Liver (tissue), 9 donors: ENCODE measurements around the gene FOXO6. TPM values are rescaled to one million over a fixed set of nuclear protein-coding genes. Genes with fewer than 3 reads are reported as not detected.

Source experiments
- DNase-seq: peaks from one replicate; pipeline ENCODE4 v3.0.0-alpha.2; 2017; ENCODE audit warnings: low spot score
- H3K27ac ChIP-seq, 2 donors: one replicate each; pipeline ENCODE4 v1.7.0; 2013; ENCODE audit warnings: inconsistent platforms in 2 of 2, low read length in 2 of 2, control low read depth in 1 of 2, low read depth in 1 of 2, mild to moderate bottlenecking in 1 of 2
- H3K27me3 ChIP-seq, 4 donors: one replicate each; pipeline versions ENCODE4 v1.6.1 to v1.7.0; 2013; ENCODE audit warnings: low read length in 3 of 4, inconsistent platforms in 1 of 4, mild to moderate bottlenecking in 1 of 4, moderate library complexity in 1 of 4; ENCODE audit not compliant: control insufficient read depth in 4 of 4, insufficient read depth in 4 of 4
- H3K36me3 ChIP-seq, 4 donors: one replicate each; pipeline versions ENCODE4 v1.6.1 to v1.7.0; 2013; ENCODE audit warnings: low read length in 3 of 4, mild to moderate bottlenecking in 3 of 4, low read depth in 1 of 4, moderate library complexity in 1 of 4; ENCODE audit not compliant: control insufficient read depth in 4 of 4, insufficient read depth in 3 of 4
- H3K4me1 ChIP-seq, 4 donors: one replicate each; pipeline versions ENCODE4 v1.6.1 to v1.7.0; 2013; ENCODE audit warnings: low read length in 3 of 4, mild to moderate bottlenecking in 3 of 4, moderate library complexity in 1 of 4; ENCODE audit not compliant: control insufficient read depth in 4 of 4, insufficient read depth in 4 of 4
- H3K4me3 ChIP-seq, 3 donors: one replicate each; pipeline versions ENCODE4 v1.6.1 to v1.7.0; 2013; ENCODE audit warnings: low read length in 3 of 3, control low read depth in 1 of 3, low read depth in 1 of 3, mild to moderate bottlenecking in 1 of 3
- H3K9ac ChIP-seq, 2 donors: one replicate each; pipeline ENCODE4 v1.7.0; 2013; ENCODE audit warnings: low read length in 2 of 2, mild to moderate bottlenecking in 2 of 2, moderate library complexity in 2 of 2, control low read depth in 1 of 2, low read depth in 1 of 2
- H3K9me3 ChIP-seq, 4 donors: one replicate each; pipeline versions ENCODE4 v1.6.1 to v1.7.0; 2013; ENCODE audit warnings: low read length in 3 of 4; ENCODE audit not compliant: control insufficient read depth in 4 of 4
- EGR1 ChIP-seq, 2 donors: IDR thresholded peaks; 2 replicates each; pipeline ENCODE4 v1.6.1; 2016 to 2018; ENCODE audit warnings: antibody characterized with exemption in 2 of 2, low read depth in 2 of 2
- FOXA1 ChIP-seq: IDR thresholded peaks from 2 replicates; pipeline ENCODE4 v1.6.1; 2016; ENCODE audit warnings: antibody characterized with exemption
- GABPA ChIP-seq, 2 donors: IDR thresholded peaks in 1 of 2; conservative IDR thresholded peaks in 1 of 2; 2 replicates each; pipeline ENCODE4 v1.6.1; 2016; ENCODE audit warnings: antibody characterized with exemption in 2 of 2, mild to moderate bottlenecking in 1 of 2, moderate library complexity in 1 of 2
- HNF4A ChIP-seq, 2 donors: conservative IDR thresholded peaks; 2 replicates each; pipeline ENCODE4 v1.6.1; 2016; ENCODE audit warnings: antibody characterized with exemption in 2 of 2, mild to moderate bottlenecking in 2 of 2
- HNF4G ChIP-seq: IDR thresholded peaks from 2 replicates; pipeline ENCODE4 v1.6.1; 2016; ENCODE audit warnings: antibody characterized with exemption
- JUND ChIP-seq, 2 donors: IDR thresholded peaks; 2 replicates each; pipeline ENCODE4 v1.6.1; 2016; ENCODE audit warnings: antibody characterized with exemption in 2 of 2
- NR2F2 ChIP-seq: IDR thresholded peaks from 2 replicates; pipeline ENCODE4 v1.6.1; 2016; ENCODE audit warnings: antibody characterized with exemption
- RXRA ChIP-seq, 2 donors: IDR thresholded peaks; 2 replicates each; pipeline ENCODE4 v1.6.1; 2017 to 2018; ENCODE audit warnings: antibody characterized with exemption in 2 of 2, mild to moderate bottlenecking in 1 of 2
- SP1 ChIP-seq: IDR thresholded peaks from 2 replicates; pipeline ENCODE4 v1.6.1; 2018; ENCODE audit warnings: antibody characterized with exemption, mild to moderate bottlenecking
- TAF1 ChIP-seq: conservative IDR thresholded peaks from 2 replicates; pipeline ENCODE4 v1.6.1; 2016; ENCODE audit warnings: antibody characterized with exemption, mild to moderate bottlenecking
- YY1 ChIP-seq: IDR thresholded peaks from 2 replicates; pipeline ENCODE4 v1.6.1; 2016; ENCODE audit warnings: antibody characterized with exemption, mild to moderate bottlenecking
- WGBS: extraction: QIAGEN DNeasy Blood & Tissue Kit; methylation state at CpG from one replicate; pipeline ENCODE4 v1.1.7; 2013; 5-methylcytosine and 5-hydroxymethylcytosine counted together
- polyA plus RNA-seq, 2 donors: library from polyadenylated mRNA; stranded (reverse) in 1 of 2; unstranded in 1 of 2; fragments of 200-250 nt in 1 of 2; fragments of >200 nt in 1 of 2; fragmentation: Nextera tagmentation in 1 of 2; extraction: Ambion mirVana in 1 of 2; gene quantifications; one replicate each; pipeline versions ENCODE4 v1.2.1 to v1.2.3, GENCODE V29; 2013 to 2015
- total RNA-seq, 2 donors: library from RNA; depleted of rRNA; stranded (reverse); fragments of >200 nt; gene quantifications; one replicate each; pipeline ENCODE4 v1.2.3, GENCODE V29; 2014
- TF ChIP-seq, protein P1 (sequence below): IDR thresholded peaks from 2 replicates; pipeline ENCODE4 v1.6.1; 2016; ENCODE audit warnings: antibody characterized with exemption
- TF ChIP-seq, protein P2 (sequence below): IDR thresholded peaks from 2 replicates; pipeline ENCODE4 v1.6.1; 2016; ENCODE audit warnings: antibody characterized with exemption
- TF ChIP-seq, protein P3 (sequence below): IDR thresholded peaks from 2 replicates; pipeline ENCODE4 v1.6.1; 2016; ENCODE audit warnings: antibody characterized with exemption, mild to moderate bottlenecking
- TF ChIP-seq, protein P4 (sequence below): fragments of 150-350 bp; IDR thresholded peaks from 2 replicates; pipeline ENCODE4 v1.5.1; 2017; ENCODE audit warnings: improper control_type of control experiment, low read depth, low read length; ENCODE audit not compliant: missing input control
- donor health status: healthy.
- donor health status: healthy.
- donor health status: healthy.
- donor health status: healthy.
- donor health status: healthy.

FOXO6 gene
- total and polyA plus RNA-seq, 4 donors: 0.02 to 0.09 (median 0.08) TPM; not detected in 1

DNA sequence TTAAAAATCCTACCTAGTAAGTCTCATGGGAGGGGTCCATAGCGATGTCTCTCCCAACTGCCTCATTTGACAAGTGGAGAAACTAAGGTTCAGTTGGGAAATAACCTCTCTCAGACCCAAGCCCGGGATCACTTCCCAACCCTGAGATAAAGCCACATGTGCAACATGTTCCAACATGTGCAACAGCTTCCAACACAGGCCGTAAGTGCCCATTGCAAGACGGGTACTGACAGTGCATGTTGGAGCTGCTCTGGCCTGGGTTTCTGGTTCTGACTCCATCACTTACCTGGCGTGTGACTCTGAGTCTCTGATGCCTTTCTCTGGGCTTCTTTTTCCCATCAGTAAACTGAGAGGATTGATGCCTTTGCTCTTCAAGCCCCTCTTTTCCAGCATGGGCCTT, 38.0 kb upstream of the FOXO6 start:
- DNase-seq: no peak
- H3K36me3 ChIP-seq: no peaks in the 10 kb centered on the region
- 87% methylated on average over 5 of the region's 5 CpGs for WGBS
- no peaks in the 10 kb centered on the region for H3K27me3 ChIP-seq
- H3K4me3 ChIP-seq: no peak overlapping the region
- no peak for TF ChIP-seq SP1
- TF ChIP-seq, protein P1, sequence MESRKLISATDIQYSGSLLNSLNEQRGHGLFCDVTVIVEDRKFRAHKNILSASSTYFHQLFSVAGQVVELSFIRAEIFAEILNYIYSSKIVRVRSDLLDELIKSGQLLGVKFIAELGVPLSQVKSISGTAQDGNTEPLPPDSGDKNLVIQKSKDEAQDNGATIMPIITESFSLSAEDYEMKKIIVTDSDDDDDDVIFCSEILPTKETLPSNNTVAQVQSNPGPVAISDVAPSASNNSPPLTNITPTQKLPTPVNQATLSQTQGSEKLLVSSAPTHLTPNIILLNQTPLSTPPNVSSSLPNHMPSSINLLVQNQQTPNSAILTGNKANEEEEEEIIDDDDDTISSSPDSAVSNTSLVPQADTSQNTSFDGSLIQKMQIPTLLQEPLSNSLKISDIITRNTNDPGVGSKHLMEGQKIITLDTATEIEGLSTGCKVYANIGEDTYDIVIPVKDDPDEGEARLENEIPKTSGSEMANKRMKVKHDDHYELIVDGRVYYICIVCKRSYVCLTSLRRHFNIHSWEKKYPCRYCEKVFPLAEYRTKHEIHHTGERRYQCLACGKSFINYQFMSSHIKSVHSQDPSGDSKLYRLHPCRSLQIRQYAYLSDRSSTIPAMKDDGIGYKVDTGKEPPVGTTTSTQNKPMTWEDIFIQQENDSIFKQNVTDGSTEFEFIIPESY: no peak
- TF ChIP-seq EGR1 (IDR thresholded peaks at IDR 0.05; ENCODE audit: low read depth in 2 of 2): no peak
- no peak for TF ChIP-seq HNF4A (conservative IDR thresholded peaks at IDR 0.05)
- no peaks in the 10 kb centered on the region for H3K9me3 ChIP-seq
- no peak overlapping the region for H3K9ac ChIP-seq
- no peak overlapping the region for H3K27ac ChIP-seq
- H3K4me1 ChIP-seq: no peaks in the 10 kb centered on the region

DNA sequence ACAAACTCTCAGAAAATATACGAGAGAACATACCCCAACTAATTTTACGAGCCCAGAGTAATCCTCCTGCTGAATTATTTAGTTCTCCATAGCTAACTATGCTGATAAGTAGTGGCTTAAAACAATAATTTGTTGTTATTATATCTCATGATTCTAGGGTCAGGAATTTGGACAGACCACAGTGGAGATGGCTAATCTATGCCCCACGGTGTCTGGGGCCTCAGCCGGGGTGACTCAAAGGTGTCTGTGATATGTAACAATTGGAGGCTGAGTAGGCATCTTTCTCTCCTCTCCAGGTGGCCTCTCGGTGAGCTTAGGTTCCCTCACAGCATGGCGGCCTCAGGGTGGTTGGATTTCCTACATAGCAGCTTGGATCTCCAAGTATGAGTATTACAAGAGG, 35.4 kb upstream of the FOXO6 start:
- H3K27me3 ChIP-seq: no peaks in the 10 kb centered on the region
- H3K4me1 ChIP-seq: no peaks in the 10 kb centered on the region
- no peak for DNase-seq
- H3K27ac ChIP-seq: no peak overlapping the region
- H3K36me3 ChIP-seq: no peaks in the 10 kb centered on the region
- H3K4me3 ChIP-seq: no peak overlapping the region
- H3K9ac ChIP-seq: no peak overlapping the region
- 90% methylated on average over 6 of the region's 6 CpGs for WGBS
- no peaks in the 10 kb centered on the region for H3K9me3 ChIP-seq
- TF ChIP-seq TAF1 (no peak), SP1 (no peak), JUND (IDR thresholded peaks at IDR 0.05) (no peak), HNF4A (conservative IDR thresholded peaks at IDR 0.05) (no peak), NR2F2 (no peak), FOXA1 (no peak), YY1 (no peak), GABPA (IDR thresholded peaks at IDR 0.05 in 1 of 2, conservative IDR thresholded peaks at IDR 0.05 in 1 of 2) (no peak), HNF4G (no peak), EGR1 (IDR thresholded peaks at IDR 0.05; ENCODE audit: low read depth in 2 of 2) (no peak), RXRA (IDR thresholded peaks at IDR 0.05) (no peak)
- TF ChIP-seq, protein P1: no peak
- TF ChIP-seq, protein P2, sequence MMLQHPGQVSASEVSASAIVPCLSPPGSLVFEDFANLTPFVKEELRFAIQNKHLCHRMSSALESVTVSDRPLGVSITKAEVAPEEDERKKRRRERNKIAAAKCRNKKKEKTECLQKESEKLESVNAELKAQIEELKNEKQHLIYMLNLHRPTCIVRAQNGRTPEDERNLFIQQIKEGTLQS: no peak
- TF ChIP-seq, protein P3, sequence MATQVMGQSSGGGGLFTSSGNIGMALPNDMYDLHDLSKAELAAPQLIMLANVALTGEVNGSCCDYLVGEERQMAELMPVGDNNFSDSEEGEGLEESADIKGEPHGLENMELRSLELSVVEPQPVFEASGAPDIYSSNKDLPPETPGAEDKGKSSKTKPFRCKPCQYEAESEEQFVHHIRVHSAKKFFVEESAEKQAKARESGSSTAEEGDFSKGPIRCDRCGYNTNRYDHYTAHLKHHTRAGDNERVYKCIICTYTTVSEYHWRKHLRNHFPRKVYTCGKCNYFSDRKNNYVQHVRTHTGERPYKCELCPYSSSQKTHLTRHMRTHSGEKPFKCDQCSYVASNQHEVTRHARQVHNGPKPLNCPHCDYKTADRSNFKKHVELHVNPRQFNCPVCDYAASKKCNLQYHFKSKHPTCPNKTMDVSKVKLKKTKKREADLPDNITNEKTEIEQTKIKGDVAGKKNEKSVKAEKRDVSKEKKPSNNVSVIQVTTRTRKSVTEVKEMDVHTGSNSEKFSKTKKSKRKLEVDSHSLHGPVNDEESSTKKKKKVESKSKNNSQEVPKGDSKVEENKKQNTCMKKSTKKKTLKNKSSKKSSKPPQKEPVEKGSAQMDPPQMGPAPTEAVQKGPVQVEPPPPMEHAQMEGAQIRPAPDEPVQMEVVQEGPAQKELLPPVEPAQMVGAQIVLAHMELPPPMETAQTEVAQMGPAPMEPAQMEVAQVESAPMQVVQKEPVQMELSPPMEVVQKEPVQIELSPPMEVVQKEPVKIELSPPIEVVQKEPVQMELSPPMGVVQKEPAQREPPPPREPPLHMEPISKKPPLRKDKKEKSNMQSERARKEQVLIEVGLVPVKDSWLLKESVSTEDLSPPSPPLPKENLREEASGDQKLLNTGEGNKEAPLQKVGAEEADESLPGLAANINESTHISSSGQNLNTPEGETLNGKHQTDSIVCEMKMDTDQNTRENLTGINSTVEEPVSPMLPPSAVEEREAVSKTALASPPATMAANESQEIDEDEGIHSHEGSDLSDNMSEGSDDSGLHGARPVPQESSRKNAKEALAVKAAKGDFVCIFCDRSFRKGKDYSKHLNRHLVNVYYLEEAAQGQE: no peak
- TF ChIP-seq, protein P4, sequence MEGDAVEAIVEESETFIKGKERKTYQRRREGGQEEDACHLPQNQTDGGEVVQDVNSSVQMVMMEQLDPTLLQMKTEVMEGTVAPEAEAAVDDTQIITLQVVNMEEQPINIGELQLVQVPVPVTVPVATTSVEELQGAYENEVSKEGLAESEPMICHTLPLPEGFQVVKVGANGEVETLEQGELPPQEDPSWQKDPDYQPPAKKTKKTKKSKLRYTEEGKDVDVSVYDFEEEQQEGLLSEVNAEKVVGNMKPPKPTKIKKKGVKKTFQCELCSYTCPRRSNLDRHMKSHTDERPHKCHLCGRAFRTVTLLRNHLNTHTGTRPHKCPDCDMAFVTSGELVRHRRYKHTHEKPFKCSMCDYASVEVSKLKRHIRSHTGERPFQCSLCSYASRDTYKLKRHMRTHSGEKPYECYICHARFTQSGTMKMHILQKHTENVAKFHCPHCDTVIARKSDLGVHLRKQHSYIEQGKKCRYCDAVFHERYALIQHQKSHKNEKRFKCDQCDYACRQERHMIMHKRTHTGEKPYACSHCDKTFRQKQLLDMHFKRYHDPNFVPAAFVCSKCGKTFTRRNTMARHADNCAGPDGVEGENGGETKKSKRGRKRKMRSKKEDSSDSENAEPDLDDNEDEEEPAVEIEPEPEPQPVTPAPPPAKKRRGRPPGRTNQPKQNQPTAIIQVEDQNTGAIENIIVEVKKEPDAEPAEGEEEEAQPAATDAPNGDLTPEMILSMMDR: no peak
